ENCODE results near the gene SLC39A11.

- TF ChIP-seq RAD21 (IDR thresholded peaks at IDR 0.05; ENCODE audit: low read depth), result no peak
- TF ChIP-seq CTCF (IDR thresholded peaks at IDR 0.05 in 2 of 3, conservative IDR thresholded peaks at IDR 0.05 in 1 of 3; ENCODE audit: borderline replicate concordance in 1 of 3, insufficient read depth in 1 of 3, low read depth in 2 of 3, low read length in 2 of 3), result no peak
- TF ChIP-seq POLR2AphosphoS5 (IDR thresholded peaks at IDR 0.05; ENCODE audit: low read depth, low read length), result no peak
- TF ChIP-seq POLR2A (IDR thresholded peaks at IDR 0.05; ENCODE audit: borderline replicate concordance, extremely low read depth, insufficient read depth, insufficient read length), result no peak
- TF ChIP-seq EZH2phosphoT487 (IDR thresholded peaks at IDR 0.05; ENCODE audit: borderline replicate concordance), result no peak
- no peak for TF ChIP-seq JUND (IDR thresholded peaks at IDR 0.05)
- TF ChIP-seq EZH2 (IDR thresholded peaks at IDR 0.05), result no peak
- TF ChIP-seq MAX (IDR thresholded peaks at IDR 0.05), result no peak
- TF ChIP-seq SRF (IDR thresholded peaks at IDR 0.05; ENCODE audit: low read depth), result no peak
- TF ChIP-seq ZBTB33 (IDR thresholded peaks at IDR 0.05; ENCODE audit: extremely low read depth, insufficient replicate concordance, low read length), result no peak
These were observed 123.7 kb downstream of the SLC39A11 start for GRCh38 chr17:72968798-72969197.
